GM19372 (cell line): ENCODE data around the gene NOTCH4.
"Not testable (repeated sequence)": the region's sequence is repeated elsewhere in the genome, so short reads cannot be mapped to it uniquely, and the experiment has no call there.

Experiments used
- ATAC-seq: cut with Tn5 transposase; IDR thresholded peaks from one replicate; pipeline ENCODE4 v1.9.1; 2021; ENCODE audit warnings: mild to moderate bottlenecking, low read depth, moderate library complexity; ENCODE audit not compliant: unreplicated experiment

NOTCH4 gene

DNA sequence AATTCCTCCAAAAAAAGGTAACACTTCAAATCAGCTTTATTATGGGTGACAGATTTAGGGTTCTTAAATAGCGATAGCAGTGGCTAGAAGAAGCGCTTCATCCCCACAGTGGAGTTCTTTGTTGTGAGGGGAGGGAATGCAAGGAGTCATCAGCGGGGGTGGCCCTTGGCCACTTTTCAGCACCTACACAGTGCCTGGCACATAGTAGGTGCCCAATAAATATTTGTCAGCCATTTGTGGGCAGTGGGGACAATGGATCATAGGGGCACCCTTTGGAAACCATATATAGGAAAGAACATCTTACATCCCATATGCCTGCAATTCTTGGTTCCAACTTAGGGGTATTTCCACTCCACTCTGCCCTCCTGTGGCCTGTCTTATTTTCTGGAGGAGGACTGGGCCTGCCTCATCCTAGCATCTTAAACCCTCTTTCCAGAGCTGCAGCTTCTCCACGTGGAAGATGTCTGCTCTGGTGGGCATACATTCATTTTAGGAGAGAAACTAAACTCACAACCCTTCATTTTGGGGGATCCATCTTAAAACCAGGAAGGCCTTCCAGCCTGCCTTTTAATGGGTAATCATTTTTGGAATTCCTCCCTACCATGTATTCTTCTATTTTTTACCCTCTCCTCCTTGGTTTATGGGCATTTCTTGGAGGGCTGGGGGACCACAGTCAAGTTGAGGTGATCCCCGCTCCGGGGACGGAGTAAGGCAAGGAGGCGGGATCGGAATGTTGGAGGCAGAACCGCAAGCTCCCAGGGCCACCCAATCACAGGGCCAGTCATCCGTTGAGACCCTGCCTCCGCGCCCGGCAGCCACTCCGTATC is 28.8 kb downstream of the NOTCH4 start:
- ATAC-seq, result no peak

DNA sequence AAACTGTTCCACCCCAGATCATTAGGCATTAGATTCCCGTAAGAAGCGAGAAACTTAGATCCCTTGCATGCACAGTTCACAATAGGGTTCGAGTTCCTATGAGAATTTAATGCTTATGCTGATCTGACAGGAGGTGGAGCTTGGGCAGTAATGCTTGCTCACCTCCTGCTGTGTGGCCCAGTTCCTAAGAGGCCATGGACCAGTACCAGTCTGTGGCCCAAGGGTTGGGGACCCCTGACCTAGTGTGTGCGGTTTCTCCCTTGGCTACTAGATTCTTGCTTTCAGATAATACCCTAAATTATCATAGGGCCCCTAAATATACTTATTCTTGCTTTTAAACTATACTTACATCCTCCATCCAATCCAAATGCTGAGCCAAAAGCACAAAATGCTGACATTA is 29.5 kb downstream of the NOTCH4 start:
- ATAC-seq, result no peak

DNA sequence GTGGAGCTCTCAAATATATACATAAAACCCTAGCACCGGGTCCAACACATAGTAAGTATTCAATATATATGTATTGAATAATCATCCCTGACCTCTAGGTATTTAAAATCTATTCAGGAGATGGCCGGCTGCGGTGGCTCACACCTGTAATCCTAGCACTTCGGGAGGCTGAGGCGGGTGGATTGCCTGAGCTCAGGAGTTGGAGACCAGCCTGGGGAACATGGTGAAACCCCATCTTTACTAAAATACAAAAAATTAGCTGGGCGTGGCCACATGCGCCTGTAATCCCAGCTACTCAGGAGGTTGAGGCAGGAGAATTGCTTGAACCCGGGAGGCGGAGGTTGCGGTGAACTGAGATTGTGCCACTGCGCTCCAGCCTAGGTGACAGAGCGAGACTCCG is 30.8 kb downstream of the NOTCH4 start:
- not testable (repeated sequence) for ATAC-seq

DNA sequence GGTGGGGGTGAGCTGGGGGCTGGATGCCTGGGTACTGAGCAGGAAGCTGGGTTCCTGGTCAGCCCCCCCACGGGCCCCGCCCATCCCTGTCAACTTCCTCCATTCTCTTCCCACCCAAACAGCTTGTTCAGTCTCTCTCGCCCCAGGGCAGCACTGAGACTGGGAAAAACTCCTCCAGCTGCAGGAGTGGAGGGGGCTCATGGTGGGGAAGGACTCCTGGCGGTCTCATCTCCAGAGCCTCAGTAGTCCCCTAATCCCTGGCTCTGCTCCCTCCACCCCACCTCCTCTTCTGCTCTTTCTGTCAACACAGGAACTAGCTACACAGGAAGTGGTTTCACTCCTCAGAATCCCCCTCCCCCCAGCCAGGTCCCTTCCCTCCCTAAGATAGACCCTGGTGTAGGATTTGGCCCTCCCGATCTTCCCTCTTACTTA is 31.2 kb downstream of the NOTCH4 start, which contains the start of gene GPSM3:
Gene GPSM3, minus strand, starts transcription at position 36 of the 432 bp plus-strand sequence. CDS start 130 bp downstream, outside the sequence.
- ATAC-seq, result no peak

DNA sequence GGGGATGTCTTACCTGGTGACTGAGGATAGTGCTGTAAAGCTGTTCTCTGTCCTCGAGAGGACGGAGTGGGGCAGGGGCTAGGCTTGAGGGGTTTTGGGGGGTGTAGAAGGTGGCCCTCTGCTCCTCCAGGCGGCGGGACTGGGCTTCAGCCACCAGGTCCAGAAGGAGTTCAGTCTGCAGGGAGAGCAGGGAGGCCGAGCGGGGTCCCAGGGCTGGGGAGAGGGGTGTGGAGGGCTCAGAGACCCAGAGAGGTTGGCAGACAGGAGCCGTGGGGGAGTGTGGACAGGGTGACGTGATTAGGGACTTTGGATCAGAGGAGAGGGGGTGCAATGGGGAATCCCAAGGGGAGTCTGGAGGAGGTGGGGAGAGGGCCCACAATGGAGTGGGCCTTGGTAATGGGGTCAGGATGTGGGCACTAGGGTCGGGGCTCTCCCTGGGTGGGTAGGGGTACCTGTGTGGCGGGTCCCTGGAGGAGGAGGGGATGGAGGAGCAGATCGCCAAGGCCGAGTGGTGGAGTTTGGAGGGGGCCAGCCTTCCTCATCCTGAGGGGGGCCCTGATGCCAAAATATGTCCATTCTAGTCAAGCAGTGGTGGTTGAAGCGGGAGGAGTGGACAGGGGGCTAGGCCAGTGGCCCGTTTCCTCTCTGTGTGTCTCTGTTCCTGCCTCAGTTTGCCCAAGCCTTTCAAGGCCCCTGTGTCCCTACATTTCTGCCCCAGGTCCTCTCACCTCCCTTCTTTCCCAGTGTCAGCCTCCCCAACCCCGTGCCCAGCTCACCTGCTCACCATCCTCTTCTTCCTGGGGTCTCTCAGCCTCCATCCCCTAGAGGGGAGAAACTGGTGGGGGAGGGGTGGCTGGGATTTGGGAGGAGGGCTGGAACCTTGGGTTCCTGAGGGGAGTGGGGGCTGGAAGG is 31.9 kb downstream of the NOTCH4 start:
- ATAC-seq, result no peak

DNA sequence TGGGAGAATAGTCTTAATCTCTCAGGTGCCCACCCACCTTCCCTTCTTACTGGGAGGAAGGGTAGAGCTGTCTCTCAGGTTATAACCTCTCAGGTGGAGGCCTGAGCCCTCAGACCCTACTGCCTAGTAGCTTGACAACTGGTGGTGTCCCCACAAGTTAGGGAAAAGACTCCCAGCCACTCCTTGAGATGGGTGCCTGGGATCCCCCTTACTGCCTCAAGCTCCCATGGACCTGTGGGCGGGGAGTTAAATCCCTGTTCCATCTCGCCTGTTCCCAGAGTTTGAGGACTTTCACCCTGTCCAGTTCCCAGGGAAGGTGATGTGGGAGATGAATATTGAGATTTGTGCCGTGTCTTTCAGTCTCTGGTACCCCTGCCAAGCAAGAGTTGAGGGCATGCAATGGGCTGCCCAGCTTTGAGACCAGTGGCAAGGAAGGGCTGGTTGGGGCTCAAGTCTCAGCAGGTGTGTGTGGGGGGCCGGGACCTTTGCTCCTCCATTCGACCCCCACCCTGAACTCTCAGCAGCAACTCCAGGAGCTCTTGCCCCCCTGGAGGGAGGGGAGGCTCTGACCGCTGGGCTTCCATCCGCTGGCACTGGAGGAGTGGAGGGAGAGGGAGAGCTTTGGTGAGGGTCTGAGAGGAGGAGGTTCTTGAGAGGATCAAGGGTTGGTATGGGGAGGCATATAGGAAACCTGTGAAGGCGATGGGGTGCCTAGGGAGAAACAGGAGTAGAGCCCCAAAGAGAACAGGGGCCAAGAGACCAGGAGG is 32.8 kb downstream of the NOTCH4 start:
- no peak for ATAC-seq

DNA sequence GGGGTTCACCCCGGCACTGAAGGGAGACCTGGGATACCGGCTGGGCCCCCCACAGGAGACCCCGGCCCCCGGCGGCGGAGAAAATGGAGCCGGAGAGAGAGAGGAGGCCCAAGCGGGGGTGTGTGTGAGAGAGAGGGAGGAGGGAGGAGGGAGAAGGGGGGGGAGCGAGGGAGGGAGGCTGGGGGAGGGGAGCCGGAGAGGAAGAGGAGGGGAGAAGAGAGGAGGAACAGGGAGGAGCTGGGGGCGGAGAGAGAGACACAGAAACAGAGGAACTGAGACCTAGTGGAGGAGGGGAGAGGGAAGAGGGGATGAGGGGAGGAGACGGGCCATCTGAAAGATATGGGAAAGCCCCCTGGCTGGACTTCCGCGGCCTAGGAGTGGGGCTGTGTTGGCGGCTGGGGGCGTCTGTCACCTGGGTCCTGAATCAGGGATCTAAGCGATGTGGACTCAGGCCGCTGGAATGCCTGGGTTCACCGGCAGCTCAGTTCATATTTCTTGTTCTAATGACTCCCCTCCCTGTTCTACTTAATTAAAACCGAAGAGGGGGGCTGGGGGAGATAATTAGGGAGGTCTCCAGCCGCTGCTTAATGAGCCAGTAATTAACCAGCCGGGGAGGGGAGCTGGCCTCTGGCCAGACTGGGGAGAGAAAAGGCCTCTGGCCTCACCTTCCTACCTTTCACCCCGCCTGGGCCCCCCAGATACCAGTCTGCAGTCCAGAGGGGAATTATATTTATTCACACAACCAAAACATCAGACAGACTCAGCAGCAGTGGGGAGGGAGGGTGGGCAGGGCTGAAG is 33.6 kb downstream of the NOTCH4 start, which contains the start of gene PBX2:
Gene PBX2, minus strand, starts transcription at position 149 of the 798 bp plus-strand sequence. CDS start 287 bp downstream, outside the sequence.
- peak; percentile 59 for ATAC-seq

DNA sequence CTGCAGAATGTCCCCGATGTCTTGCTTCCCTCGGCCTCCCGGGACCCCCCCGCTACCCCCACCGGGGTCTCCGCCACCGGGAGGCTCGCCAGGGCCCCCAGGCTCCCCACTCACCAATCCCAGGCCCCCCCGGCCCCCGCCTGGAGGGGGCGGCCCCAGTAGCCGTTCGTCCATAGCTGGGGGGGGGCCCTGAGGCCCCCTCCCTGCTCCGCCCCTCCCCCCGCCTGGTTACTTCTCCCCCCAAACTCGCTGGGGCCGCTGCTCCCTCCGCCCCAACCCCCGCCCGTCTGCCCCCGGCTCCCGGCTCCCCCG is 34.2 kb downstream of the NOTCH4 start:
- ATAC-seq, result no peak

DNA sequence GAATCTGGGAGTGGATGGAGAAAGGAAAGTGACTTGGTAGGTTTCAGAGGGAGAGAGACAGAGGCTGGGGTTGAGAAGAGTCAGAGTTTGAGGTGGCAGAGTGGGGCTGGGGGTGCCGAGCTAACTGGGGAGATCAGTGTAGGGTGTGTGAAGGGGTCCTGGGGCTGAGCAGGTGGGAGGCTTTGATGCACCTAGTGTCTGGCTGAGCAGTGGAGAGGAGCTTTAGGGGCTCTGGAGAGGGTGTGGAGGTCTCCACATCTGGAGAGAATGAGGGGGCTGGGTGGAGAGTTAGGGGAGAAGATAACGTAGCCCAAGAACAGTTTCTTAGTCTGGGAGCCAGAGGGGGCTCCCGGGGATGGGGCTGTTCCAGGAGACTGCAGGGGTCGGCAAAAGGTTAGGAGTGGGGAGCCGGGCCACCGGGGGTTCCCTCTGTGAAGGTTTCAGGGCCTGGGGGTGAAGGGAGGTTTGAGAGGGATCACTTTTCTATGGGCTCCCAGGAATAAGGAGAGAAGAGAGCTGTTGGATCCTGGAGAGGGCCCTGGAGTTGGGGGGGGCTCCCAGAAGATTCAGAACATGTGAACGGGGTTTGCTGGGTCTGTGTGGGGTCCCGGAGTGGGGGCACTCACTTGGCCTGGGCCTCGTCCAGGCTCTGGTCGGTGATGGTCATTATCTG is 34.7 kb downstream of the NOTCH4 start:
- no peak for ATAC-seq

DNA sequence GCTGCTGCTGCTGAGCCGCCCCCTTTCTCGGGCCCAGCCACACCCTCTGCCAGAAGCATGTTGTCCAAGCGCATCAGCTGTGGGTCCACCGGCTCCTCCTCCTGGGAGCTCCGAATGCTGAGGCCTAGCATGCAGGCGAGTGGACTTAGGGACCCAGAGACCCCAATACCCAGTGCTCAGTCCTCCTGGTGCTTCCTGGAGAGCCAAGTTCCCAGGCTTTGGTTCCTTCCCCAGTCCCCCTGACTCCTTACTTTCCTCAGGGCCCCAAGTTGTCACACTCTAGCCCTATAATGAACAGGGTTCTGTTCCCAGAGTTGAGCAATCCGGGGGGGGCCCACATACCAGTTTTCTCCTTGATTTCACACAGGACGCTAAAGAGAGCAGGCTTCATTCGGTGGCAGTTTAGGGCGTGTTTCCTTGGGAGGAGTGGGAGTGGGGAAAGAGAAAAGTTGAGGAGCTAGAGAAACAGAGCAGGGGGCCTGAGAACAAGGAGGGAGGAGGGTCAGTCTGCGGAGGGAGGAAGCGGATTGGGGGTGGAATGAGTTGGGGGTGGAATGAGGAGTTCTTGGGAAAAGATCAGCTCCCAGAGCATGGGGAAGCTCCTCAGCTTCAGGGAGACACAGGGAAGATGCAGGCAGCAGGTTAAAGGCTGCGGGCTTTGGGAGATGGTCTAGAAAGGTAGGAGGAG is 35.3 kb downstream of the NOTCH4 start:
- ATAC-seq, result no peak

DNA sequence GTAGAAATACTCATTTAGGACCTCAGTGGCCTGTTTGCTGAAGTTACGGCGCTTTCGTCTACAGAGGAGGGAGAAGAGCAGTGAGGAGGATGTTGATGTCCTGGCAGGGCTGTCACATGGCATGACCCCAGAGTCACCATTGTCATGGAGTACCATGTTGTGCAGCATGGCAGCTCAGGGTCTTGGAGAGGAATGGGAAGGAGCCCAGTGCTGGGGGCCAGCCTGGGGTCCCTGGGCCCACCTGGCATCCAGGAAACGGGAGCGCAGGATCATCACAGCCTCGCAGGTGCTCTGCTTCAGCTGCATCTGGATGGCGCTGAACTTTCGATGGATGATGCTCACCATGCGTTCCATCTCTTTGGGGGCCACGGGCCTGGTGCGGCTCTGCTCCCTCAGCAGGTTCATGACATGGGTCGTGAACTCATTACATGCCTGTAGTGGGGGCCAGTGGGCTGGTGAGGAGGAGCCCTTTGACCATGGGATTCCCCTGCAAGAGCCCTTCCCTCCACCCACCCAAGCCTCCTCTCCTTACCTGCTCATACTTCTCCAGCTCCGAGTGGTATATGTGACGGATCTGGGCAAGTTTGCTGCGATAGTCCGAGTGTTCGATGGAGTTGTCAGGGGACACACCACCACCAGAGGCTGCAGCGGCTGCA is 36.0 kb downstream of the NOTCH4 start:
- not testable (repeated sequence) for ATAC-seq

DNA sequence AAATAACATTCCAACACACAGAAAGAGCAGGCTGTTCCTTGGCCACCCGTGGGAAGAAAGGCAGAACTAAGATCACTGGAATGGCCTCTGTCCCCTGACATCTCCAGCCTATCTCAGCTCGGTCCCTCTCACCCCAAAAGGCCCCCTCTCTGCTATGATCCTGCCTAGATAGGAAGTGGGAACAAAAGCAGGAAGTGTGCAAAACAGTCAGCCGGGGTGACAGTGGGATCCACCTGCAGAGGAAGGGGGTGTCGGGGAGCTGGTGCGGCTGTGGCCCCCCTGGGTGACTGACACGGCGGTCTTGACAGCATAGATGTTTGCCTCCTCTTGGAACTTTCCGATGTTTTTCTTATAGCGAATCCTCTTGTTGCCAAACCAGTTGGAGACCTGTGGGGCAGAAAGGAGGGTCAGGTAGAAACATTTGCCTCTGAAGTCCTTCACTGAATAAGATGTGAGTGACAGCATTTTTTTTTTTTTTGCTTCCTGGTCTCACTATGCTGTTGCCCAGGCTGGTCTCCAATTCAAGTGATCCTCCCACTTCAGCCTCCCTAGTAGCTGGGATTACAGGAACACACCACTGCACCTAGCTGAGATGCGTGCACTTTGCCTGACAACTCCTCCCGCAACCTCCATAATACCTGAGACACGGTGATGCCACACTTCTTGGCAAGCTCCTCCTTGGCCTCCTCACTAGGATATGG is 36.7 kb downstream of the NOTCH4 start:
- no peak for ATAC-seq

DNA sequence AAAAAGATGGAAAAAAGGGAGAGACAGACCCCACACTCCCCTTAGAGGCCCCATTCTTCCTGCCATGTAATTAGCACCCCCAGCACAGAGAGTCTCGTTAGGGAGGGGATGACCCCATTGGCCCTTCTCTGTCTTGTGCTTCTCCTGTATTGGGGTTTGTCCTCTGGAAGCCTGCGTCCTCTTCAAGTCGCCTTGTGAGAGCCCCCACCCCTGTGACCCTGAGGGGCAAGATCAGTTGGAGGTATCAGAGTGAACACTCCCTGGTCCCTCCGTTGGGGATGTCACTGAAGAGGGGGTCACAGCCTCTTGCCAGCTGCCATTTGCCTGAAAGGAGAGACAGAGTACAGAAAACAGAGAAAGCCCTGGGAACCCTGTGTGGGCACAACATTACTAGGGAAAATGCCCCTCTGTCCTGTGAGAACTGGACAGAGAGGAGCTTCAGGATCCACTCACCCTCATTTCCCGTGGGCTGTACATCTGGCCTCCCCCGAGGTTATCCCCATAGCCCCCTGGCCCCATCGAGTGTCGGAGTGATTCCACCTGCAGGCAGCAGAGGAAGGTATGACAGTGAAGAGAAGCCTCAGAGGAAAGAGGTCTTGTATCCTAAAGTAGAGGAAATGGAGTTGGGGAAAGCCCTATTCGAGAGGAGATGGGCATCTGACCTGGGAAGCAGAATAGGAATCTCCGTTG is 37.6 kb downstream of the NOTCH4 start:
- not testable (repeated sequence) for ATAC-seq

DNA sequence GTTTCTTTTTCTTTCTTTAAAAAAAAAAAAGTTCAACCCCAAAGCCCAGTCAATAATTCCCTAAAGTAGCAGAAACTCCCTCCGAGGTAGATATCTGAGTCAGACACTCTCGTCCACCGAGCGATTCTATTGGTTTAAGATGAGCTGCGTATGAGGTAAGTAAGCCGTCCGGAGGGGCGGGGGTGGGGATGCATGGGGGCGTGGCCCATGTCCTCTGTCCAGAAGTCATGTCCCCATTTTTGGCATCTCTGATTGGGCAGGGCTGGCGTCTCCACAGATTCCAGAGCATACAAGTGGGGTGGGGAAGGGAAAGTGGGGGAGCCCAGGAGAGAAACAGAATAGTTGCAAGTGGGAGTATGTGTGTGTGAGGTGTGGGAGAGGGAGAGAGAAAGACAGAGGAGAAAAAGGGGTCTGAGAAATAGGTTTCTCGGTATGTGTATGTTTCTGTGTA is 38.2 kb downstream of the NOTCH4 start:
- not testable (repeated sequence) for ATAC-seq

DNA sequence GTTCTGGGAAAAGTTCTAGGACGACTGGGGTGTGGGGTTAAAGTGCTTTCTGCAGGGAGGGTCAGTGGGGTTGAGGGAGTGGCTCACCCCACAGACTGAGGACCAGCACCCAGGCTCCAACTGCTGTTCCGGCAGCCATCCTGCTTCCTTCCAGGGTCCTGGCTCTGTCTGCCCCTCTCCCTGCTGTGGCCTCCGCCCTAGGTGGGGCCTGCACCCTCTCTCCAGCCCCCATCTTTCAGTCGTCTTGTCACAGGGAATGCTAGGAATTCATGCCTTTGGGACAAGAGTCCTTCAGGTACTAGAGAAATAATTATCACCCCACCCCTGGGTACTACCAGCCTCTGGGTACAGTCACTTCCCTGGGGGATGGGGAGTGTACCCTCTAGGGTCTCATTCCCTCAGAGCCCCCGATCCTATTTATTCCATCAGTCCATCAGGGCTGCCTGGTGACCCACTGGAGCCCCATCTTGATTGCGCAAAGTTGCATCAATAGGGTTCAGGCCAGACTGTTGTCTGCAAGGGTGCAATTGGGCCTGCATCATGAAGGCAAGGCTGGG is 39.7 kb downstream of the NOTCH4 start, which contains the start of gene AGER:
Gene AGER, minus strand, starts transcription at position 170 of the 557 bp plus-strand sequence. Its CDS starts 31 bp downstream, at position 139.
- no peak for ATAC-seq

DNA sequence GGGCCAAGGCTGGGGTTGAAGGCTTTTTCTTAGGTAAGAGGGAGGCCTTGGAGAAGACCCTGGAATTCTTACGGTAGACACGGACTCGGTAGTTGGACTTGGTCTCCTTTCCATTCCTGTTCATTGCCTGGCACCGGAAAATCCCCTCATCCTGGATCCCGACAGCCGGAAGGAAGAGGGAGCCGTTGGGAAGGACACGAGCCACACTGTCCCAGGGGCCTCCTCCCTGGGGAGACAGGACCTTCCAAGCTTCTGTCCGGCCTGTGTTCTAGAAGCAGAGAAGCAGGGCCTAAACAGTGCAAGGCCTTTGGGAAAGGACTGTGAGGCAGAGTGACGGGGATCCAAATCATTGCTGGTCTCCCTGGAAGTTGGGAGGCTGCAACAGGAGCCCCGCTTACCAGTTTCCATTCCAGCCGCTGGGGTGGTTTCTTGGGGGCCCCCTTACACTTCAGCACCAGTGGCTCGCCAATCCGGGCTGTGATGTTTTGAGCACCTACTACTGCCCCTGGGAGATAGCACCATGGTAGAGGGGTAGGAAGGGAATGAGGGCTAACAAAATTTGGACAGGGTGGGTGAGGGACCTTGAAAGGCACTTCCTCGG is 40.3 kb downstream of the NOTCH4 start:
- no peak for ATAC-seq
